DMS79 (cell line): Measurements from ENCODE around the gene CEMP1.

Experiments
- DNase-seq: peaks from one replicate; lab custom pipeline; 2025; lab: John Stamatoyannopoulos, UW

The CEMP1 gene

GRCh38 chr16:2483939-2484897, 47.0 kb downstream of the CEMP1 start:
- DNase-seq: no peak

- peak; percentile 52 for DNase-seq
These were observed 48.3 kb downstream of the CEMP1 start for GRCh38 chr16:2482708-2483534.

- DNase-seq: no peak
These were observed 49.0 kb downstream of the CEMP1 start for GRCh38 chr16:2482249-2482648.

- DNase-seq: no peak
These were observed 49.5 kb downstream of the CEMP1 start for GRCh38 chr16:2481676-2482075.

GRCh38 chr16:2480948-2481347, 50.3 kb downstream of the CEMP1 start:
- no peak for DNase-seq
